BLaER1 (cell line): ENCODE results near the gene PDE7B.

ENCODE experiments used
- H3K27ac ChIP-seq: shearing (Covaris generic); formaldehyde crosslinking; 2 replicates; pipeline ENCODE4 v1.8.1; 2022
- H3K27me3 ChIP-seq: shearing (Covaris generic); formaldehyde crosslinking; 2 replicates; pipeline ENCODE4 v1.8.1; 2022
- H3K36me3 ChIP-seq: shearing (Covaris generic); formaldehyde crosslinking; 2 replicates; pipeline ENCODE4 v1.8.1; 2022
- H3K4me1 ChIP-seq: shearing (Covaris generic); formaldehyde crosslinking; 2 replicates; pipeline ENCODE4 v1.8.1; 2022
- H3K4me2 ChIP-seq: shearing (Covaris generic); formaldehyde crosslinking; 2 replicates; pipeline ENCODE4 v1.8.1; 2022
- H3K4me3 ChIP-seq: shearing (Covaris generic); formaldehyde crosslinking; 2 replicates; pipeline ENCODE4 v1.8.1; 2022
- H3K9ac ChIP-seq: shearing (Covaris generic); formaldehyde crosslinking; 2 replicates; pipeline ENCODE4 v1.8.1; 2022
- H3K9me3 ChIP-seq: shearing (Covaris generic); formaldehyde crosslinking; 2 replicates; pipeline ENCODE4 v1.8.1; 2022
- H4K20me1 ChIP-seq: shearing (Covaris generic); formaldehyde crosslinking; 2 replicates; pipeline ENCODE4 v1.8.1; 2022
- Cebpa-rat ChIP-seq: shearing (Covaris generic); IDR thresholded peaks from 2 replicates; pipeline ENCODE4 v1.8.1; 2022

Gene PDE7B

GRCh38 chr6:136086686-136087085 lies 235.2 kb downstream of the PDE7B start:
- no peaks in the 10 kb centered on the region for H3K27me3 ChIP-seq
- H3K4me1 ChIP-seq = no peaks in the 10 kb centered on the region
- no peak overlapping the region for H3K4me2 ChIP-seq
- no peaks in the 10 kb centered on the region for H3K9me3 ChIP-seq
- H3K36me3 ChIP-seq = no peaks in the 10 kb centered on the region
- no peak for TF ChIP-seq Cebpa-rat
- no peak overlapping the region for H3K27ac ChIP-seq
- no peaks in the 10 kb centered on the region for H4K20me1 ChIP-seq
- no peak overlapping the region for H3K9ac ChIP-seq
- H3K4me3 ChIP-seq = no peak overlapping the region

- no peak overlapping the region for H3K9ac ChIP-seq
- TF ChIP-seq Cebpa-rat = no peak
- no peaks in the 10 kb centered on the region for H3K36me3 ChIP-seq
- H3K9me3 ChIP-seq = no peaks in the 10 kb centered on the region
- H3K27me3 ChIP-seq = no peaks in the 10 kb centered on the region
- no peak overlapping the region for H3K27ac ChIP-seq
- no peaks in the 10 kb centered on the region for H4K20me1 ChIP-seq
- no peak overlapping the region for H3K4me2 ChIP-seq
- no peak overlapping the region for H3K4me3 ChIP-seq
- no peaks in the 10 kb centered on the region for H3K4me1 ChIP-seq
Observed at GRCh38 chr6:136087986-136088385, 236.5 kb downstream of the PDE7B start.

GRCh38 chr6:136088693-136089092 lies 237.2 kb downstream of the PDE7B start:
- Histone ChIP-seq H3K36me3 (no peaks in the 10 kb centered on the region), H3K9me3 (no peaks in the 10 kb centered on the region), H3K4me1 (no peaks in the 10 kb centered on the region), H3K27ac (no peak overlapping the region), H3K9ac (no peak overlapping the region), H3K27me3 (no peaks in the 10 kb centered on the region), H3K4me3 (no peak overlapping the region), H4K20me1 (no peaks in the 10 kb centered on the region), H3K4me2 (no peak overlapping the region)
- no peak for TF ChIP-seq Cebpa-rat

- no peak for TF ChIP-seq Cebpa-rat
- Histone ChIP-seq H3K36me3 (no peaks in the 10 kb centered on the region), H3K9me3 (no peaks in the 10 kb centered on the region), H3K4me2 (no peak overlapping the region), H3K4me3 (no peak overlapping the region), H3K9ac (no peak overlapping the region), H4K20me1 (no peaks in the 10 kb centered on the region), H3K4me1 (no peaks in the 10 kb centered on the region), H3K27me3 (no peaks in the 10 kb centered on the region), H3K27ac (no peak overlapping the region)
Observed at GRCh38 chr6:136089876-136090275, 238.4 kb downstream of the PDE7B start.

GRCh38 chr6:136090929-136091328 lies 239.4 kb downstream of the PDE7B start:
- H3K27ac ChIP-seq = no peak overlapping the region

GRCh38 chr6:136092897-136093296 lies 241.4 kb downstream of the PDE7B start:
- H4K20me1 ChIP-seq = no peaks in the 10 kb centered on the region
- H3K36me3 ChIP-seq = no peaks in the 10 kb centered on the region
- no peak overlapping the region for H3K4me2 ChIP-seq

More at GRCh38 chr6:136090929-136091328, 239.4 kb downstream of the PDE7B start:
- Histone ChIP-seq H3K4me1 (no peaks in the 10 kb centered on the region), H3K9me3 (no peaks in the 10 kb centered on the region), H3K4me2 (no peak overlapping the region), H3K36me3 (no peaks in the 10 kb centered on the region), H3K9ac (no peak overlapping the region), H3K27me3 (no peaks in the 10 kb centered on the region), H4K20me1 (no peaks in the 10 kb centered on the region), H3K4me3 (no peak overlapping the region)
- no peak for TF ChIP-seq Cebpa-rat

GRCh38 chr6:136093835-136094234 lies 242.3 kb downstream of the PDE7B start:
- Histone ChIP-seq H3K4me3 (no peak overlapping the region), H3K9ac (no peak overlapping the region), H4K20me1 (no peaks in the 10 kb centered on the region), H3K27me3 (no peaks in the 10 kb centered on the region), H3K4me2 (no peak overlapping the region), H3K9me3 (no peaks in the 10 kb centered on the region), H3K36me3 (no peaks in the 10 kb centered on the region), H3K27ac (no peak overlapping the region), H3K4me1 (no peaks in the 10 kb centered on the region)
- no peak for TF ChIP-seq Cebpa-rat

More at GRCh38 chr6:136092897-136093296, 241.4 kb downstream of the PDE7B start:
- Histone ChIP-seq H3K9me3 (no peaks in the 10 kb centered on the region), H3K9ac (no peak overlapping the region), H3K27ac (no peak overlapping the region), H3K27me3 (no peaks in the 10 kb centered on the region), H3K4me3 (no peak overlapping the region), H3K4me1 (no peaks in the 10 kb centered on the region)
- no peak for TF ChIP-seq Cebpa-rat

GRCh38 chr6:136094812-136095211 lies 243.3 kb downstream of the PDE7B start:
- H3K36me3 ChIP-seq = no peaks in the 10 kb centered on the region
- TF ChIP-seq Cebpa-rat = no peak
- H3K4me3 ChIP-seq = no peak overlapping the region
- no peak overlapping the region for H3K9ac ChIP-seq
- no peaks in the 10 kb centered on the region for H3K27me3 ChIP-seq
- no peak overlapping the region for H3K27ac ChIP-seq
- no peaks in the 10 kb centered on the region for H3K4me1 ChIP-seq
- no peaks in the 10 kb centered on the region for H3K9me3 ChIP-seq
- H4K20me1 ChIP-seq = no peaks in the 10 kb centered on the region
- H3K4me2 ChIP-seq = no peak overlapping the region

- Histone ChIP-seq H4K20me1 (no peaks in the 10 kb centered on the region), H3K9me3 (no peaks in the 10 kb centered on the region), H3K4me1 (no peaks in the 10 kb centered on the region), H3K4me3 (no peak overlapping the region), H3K9ac (no peak overlapping the region), H3K36me3 (no peaks in the 10 kb centered on the region), H3K27ac (no peak overlapping the region), H3K4me2 (no peak overlapping the region), H3K27me3 (no peaks in the 10 kb centered on the region)
- TF ChIP-seq Cebpa-rat = no peak
Observed at GRCh38 chr6:136095986-136096385, 244.5 kb downstream of the PDE7B start.

- H3K27ac ChIP-seq = no peak overlapping the region
- no peaks in the 10 kb centered on the region for H3K27me3 ChIP-seq
- no peaks in the 10 kb centered on the region for H3K4me1 ChIP-seq
Observed at GRCh38 chr6:136102991-136103688, 251.6 kb downstream of the PDE7B start.

More at GRCh38 chr6:136102991-136103688, 251.6 kb downstream of the PDE7B start:
- Histone ChIP-seq H3K9ac (no peak overlapping the region), H4K20me1 (no peaks in the 10 kb centered on the region), H3K9me3 (no peaks in the 10 kb centered on the region), H3K4me3 (no peak overlapping the region), H3K36me3 (no peaks in the 10 kb centered on the region), H3K4me2 (no peak overlapping the region)
- no peak for TF ChIP-seq Cebpa-rat
